Measurements from ENCODE around the gene BANK1.

The BANK1 gene, protein sequence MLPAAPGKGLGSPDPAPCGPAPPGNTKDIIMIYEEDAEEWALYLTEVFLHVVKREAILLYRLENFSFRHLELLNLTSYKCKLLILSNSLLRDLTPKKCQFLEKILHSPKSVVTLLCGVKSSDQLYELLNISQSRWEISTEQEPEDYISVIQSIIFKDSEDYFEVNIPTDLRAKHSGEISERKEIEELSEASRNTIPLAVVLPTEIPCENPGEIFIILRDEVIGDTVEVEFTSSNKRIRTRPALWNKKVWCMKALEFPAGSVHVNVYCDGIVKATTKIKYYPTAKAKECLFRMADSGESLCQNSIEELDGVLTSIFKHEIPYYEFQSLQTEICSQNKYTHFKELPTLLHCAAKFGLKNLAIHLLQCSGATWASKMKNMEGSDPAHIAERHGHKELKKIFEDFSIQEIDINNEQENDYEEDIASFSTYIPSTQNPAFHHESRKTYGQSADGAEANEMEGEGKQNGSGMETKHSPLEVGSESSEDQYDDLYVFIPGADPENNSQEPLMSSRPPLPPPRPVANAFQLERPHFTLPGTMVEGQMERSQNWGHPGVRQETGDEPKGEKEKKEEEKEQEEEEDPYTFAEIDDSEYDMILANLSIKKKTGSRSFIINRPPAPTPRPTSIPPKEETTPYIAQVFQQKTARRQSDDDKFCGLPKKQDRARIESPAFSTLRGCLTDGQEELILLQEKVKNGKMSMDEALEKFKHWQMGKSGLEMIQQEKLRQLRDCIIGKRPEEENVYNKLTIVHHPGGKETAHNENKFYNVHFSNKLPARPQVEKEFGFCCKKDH

DNA sequence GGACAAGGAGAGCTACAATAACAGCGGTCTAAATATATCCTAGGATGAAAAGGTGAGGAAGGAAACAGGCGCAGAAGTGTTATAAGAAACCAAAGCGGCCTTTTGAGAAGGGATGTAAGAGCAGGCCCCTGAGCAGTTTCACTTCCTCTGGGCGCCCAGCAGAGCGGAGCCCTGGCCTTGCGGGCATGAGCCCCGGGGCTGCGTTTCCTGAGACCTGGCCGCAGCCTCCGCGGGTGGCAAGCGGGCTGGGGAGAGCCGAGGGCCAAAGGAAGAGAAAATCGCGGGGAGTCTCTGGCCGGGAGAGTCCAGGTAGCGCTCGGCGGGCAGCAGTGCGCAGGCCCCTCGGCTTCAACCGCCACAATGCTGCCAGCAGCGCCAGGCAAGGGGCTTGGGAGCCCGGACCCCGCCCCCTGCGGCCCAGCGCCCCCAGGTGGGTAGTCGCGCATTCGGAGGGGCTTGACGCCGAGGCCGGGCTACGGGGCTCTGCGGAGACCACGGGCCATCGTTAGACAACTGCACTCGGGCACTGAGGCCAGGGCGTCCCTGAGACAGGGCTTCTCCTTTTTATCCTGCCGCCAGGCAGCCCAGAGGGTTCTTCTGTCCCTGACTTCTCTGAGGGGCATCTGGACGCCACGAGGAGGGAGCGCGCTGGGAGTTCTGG, at the start of gene BANK1:
BANK1 (plus strand) TSS at position 210 of the 661 bp plus-strand sequence; CDS start at position 361, 151 bp downstream.
- CTCF ChIA-PET = interaction anchor here (0.8 kb wide), 1 partner anchor 53 kb away, joined by 3 read pairs; no protein-coding TSS in a partner anchor
- POLR2A ChIA-PET = no interaction called here
- DNase-seq (ENCODE audit: extremely low spot score) = peak; percentile 85
- TF ChIP-seq, protein P1, sequence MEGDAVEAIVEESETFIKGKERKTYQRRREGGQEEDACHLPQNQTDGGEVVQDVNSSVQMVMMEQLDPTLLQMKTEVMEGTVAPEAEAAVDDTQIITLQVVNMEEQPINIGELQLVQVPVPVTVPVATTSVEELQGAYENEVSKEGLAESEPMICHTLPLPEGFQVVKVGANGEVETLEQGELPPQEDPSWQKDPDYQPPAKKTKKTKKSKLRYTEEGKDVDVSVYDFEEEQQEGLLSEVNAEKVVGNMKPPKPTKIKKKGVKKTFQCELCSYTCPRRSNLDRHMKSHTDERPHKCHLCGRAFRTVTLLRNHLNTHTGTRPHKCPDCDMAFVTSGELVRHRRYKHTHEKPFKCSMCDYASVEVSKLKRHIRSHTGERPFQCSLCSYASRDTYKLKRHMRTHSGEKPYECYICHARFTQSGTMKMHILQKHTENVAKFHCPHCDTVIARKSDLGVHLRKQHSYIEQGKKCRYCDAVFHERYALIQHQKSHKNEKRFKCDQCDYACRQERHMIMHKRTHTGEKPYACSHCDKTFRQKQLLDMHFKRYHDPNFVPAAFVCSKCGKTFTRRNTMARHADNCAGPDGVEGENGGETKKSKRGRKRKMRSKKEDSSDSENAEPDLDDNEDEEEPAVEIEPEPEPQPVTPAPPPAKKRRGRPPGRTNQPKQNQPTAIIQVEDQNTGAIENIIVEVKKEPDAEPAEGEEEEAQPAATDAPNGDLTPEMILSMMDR (IDR thresholded peaks at IDR 0.05; ENCODE audit: control extremely low read depth, extremely low read depth, low read depth, missing control alignments) = peak; percentile 21

- CTCF ChIA-PET = no interaction called here
- POLR2A ChIA-PET = no interaction called here
- TF ChIP-seq, protein P1 (IDR thresholded peaks at IDR 0.05; ENCODE audit: control extremely low read depth, extremely low read depth, low read depth, missing control alignments) = no peak
- DNase-seq (ENCODE audit: extremely low spot score) = no peak
Measured at GRCh38 chr4:101753721-101754120, 36.8 kb upstream of the BANK1 start.

DNA sequence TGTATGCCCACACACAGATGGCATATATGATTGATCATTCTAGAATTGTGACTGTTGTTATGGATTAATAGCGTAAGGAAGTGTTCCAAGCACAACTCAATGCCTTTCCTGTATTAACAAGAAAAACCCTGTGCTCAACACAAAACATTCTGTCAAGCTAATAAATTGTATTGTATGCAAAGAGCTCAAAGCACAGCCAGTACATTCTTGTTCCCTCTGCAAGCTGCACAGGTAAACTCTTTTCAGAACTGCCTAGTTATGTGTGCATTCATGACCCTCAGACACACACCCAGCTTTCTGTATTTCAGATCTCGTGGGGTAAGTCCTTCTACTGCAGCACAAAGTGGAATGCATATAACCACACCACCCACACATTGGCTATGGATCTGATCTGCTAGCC, 34.3 kb upstream of the BANK1 start:
- DNase-seq (ENCODE audit: extremely low spot score) = no peak
- TF ChIP-seq, protein P1 (IDR thresholded peaks at IDR 0.05; ENCODE audit: control extremely low read depth, extremely low read depth, low read depth, missing control alignments) = no peak
- ChIA-PET POLR2A (no interaction called here), CTCF (interaction anchor here (1.4 kb wide), 1 partner anchor 25 kb away, joined by 3 read pairs; no protein-coding TSS in a partner anchor)

GRCh38 chr4:101761405-101761804, 29.1 kb upstream of the BANK1 start:
- ChIA-PET CTCF (no interaction called here), POLR2A (no interaction called here)
- DNase-seq (ENCODE audit: extremely low spot score) = no peak
- TF ChIP-seq, protein P1 (IDR thresholded peaks at IDR 0.05; ENCODE audit: control extremely low read depth, extremely low read depth, low read depth, missing control alignments) = no peak

DNA sequence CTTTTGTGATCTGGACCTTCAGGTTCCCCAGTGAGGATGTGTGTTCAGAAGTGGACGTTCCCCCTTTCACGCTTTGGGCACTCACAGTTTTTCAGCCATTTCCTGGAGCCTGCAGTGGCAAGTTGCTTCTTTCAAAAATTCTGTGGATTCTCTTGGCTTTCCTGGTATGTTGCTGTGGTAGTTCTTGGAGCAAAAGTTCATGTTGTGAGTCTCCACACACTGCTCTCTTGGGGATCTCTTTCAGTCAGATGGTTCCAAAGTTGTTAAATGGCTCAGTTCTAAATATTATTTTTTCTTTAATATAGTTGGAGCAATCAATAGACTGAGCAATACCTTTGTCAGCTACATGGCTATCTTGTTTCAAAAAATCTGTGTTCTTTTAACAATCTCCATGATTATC, 28.5 kb upstream of the BANK1 start:
- no peak for DNase-seq (ENCODE audit: extremely low spot score)
- TF ChIP-seq, protein P1 (IDR thresholded peaks at IDR 0.05; ENCODE audit: control extremely low read depth, extremely low read depth, low read depth, missing control alignments) = no peak
- CTCF ChIA-PET = no interaction called here
- POLR2A ChIA-PET = no interaction called here

GRCh38 chr4:101762534-101762933, 28.0 kb upstream of the BANK1 start:
- POLR2A ChIA-PET = no interaction called here
- no peak for DNase-seq (ENCODE audit: extremely low spot score)
- TF ChIP-seq, protein P1 (IDR thresholded peaks at IDR 0.05; ENCODE audit: control extremely low read depth, extremely low read depth, low read depth, missing control alignments) = no peak
- CTCF ChIA-PET = interaction anchor here (1.2 kb wide), 1 partner anchor 14 kb away, joined by 3 read pairs; no protein-coding TSS in a partner anchor
